Gastrocnemius medialis (tissue), 4 donors: ENCODE measurements around the gene FBXW4. TPM values are rescaled to one million over a fixed set of nuclear protein-coding genes. Genes with fewer than 3 reads are reported as not detected.

Experiments used
- ATAC-seq, 2 donors: fragments of 150-250 bp; one replicate each; pipeline ENCODE4 v1.9.1; 2016
- DNase-seq, 2 donors: peaks; one replicate each; pipeline ENCODE4 v3.0.0-alpha.2; 2019
- H3K27ac ChIP-seq, 4 donors: fragments of 200-600 bp; sonication (generic); 1 replicate in 1 of 4; 2 replicates in 3 of 4; pipeline ENCODE4 v1.5.1; 2016 to 2018; ENCODE audit warnings: mild to moderate bottlenecking in 2 of 4, moderate library complexity in 1 of 4
- H3K27me3 ChIP-seq, 3 donors: fragments of 200-600 bp; sonication (generic) in 2 of 3; 1 replicate in 1 of 3; 2 replicates in 2 of 3; pipeline versions ENCODE4 v1.5.1 to v1.6.0; 2016 to 2019; ENCODE audit warnings: mild to moderate bottlenecking in 1 of 3, moderate library complexity in 1 of 3
- H3K36me3 ChIP-seq, 2 donors: fragments of 200-600 bp; sonication (generic) in 1 of 2; one replicate each; pipeline ENCODE4 v1.5.1; 2017 to 2018
- H3K4me1 ChIP-seq, 2 donors: fragments of 200-600 bp; sonication (generic) in 1 of 2; one replicate each; pipeline ENCODE4 v1.5.1; 2016 to 2017; ENCODE audit warnings: mild to moderate bottlenecking in 2 of 2
- H3K4me3 ChIP-seq, 4 donors: fragments of 200-600 bp; sonication (generic) in 3 of 4; 1 replicate in 1 of 4; 2 replicates in 3 of 4; pipeline ENCODE4 v1.5.1; 2016 to 2019; ENCODE audit warnings: mild to moderate bottlenecking in 2 of 4
- H3K9me3 ChIP-seq, 3 donors: fragments of 200-600 bp; sonication (generic) in 2 of 3; 1 replicate in 1 of 3; 2 replicates in 2 of 3; pipeline ENCODE4 v1.5.1; 2016 to 2019
- CTCF ChIP-seq, 5 experiments: fragments of 450-650 bp in 3 of 5; fragments of 200-600 bp in 2 of 5; sonication (generic) in 2 of 5; IDR thresholded peaks in 4 of 5; conservative IDR thresholded peaks in 1 of 5; 1 replicate in 4 of 5; 2 replicates in 1 of 5; pipeline ENCODE4 v1.5.1; 2016 to 2019; ENCODE audit warnings: antibody characterized with exemption in 5 of 5, mild to moderate bottlenecking in 3 of 5, moderate library complexity in 3 of 5
- POLR2A ChIP-seq, 2 donors: fragments of 450-650 bp; IDR thresholded peaks; one replicate each; pipeline ENCODE4 v1.6.1; 2017; ENCODE audit warnings: antibody characterized with exemption in 2 of 2, mild to moderate bottlenecking in 2 of 2, moderate library complexity in 2 of 2
- in situ Hi-C, 4 donors: fragments of 200-750 bp; cut with MboI; loops; one replicate each; pipeline versions ENCODE4 v1.15.0 to v1.8.0; 2017; ENCODE audit warnings: low sequenced_read_pairs in 4 of 4
- intact Hi-C: fragments of 100-400 bp; cut with DNase I; formaldehyde crosslinking; loops from one replicate; pipeline ENCODE4 v1.15.1; 2023; ENCODE audit warnings: low total_unique reads
- total RNA-seq, 4 donors: library from RNA; depleted of rRNA; stranded (reverse); fragments of >200 nt; gene quantifications; one replicate each; pipeline versions ENCODE4 v1.1.0 to v1.2.3, GENCODE V29; 2016

The FBXW4 gene
- total RNA-seq, 4 donors from 2014 or later, result 43.1 to 72.6 (median 70.2) TPM

GRCh38 chr10:101671453-101671852 is 23.5 kb downstream of the FBXW4 start:
- Histone ChIP-seq H3K27ac (no peak overlapping the region), H3K36me3 (peaks cover 0 to 42% of the 10 kb centered on the region in 2 donors), H3K27me3 (no peaks in the 10 kb centered on the region), H3K4me1 (peaks cover 10 to 13% of the 10 kb centered on the region in 2 donors), H3K4me3 (no peak overlapping the region), H3K9me3 (no peaks in the 10 kb centered on the region)
- no peak for DNase-seq
- intact Hi-C loops (no loop called here), in situ Hi-C loops (no loop called here)
- no peak for ATAC-seq
- TF ChIP-seq CTCF (IDR thresholded peaks at IDR 0.05 in 4 of 5, conservative IDR thresholded peaks at IDR 0.05 in 1 of 5) (no peak), POLR2A (IDR thresholded peaks at IDR 0.05) (no peak)

GRCh38 chr10:101670635-101671034 is 24.3 kb downstream of the FBXW4 start:
- ATAC-seq (no peak), DNase-seq (no peak)
- in situ Hi-C loops, result no loop called here
- Histone ChIP-seq H3K4me3 (no peak overlapping the region), H3K9me3 (no peaks in the 10 kb centered on the region), H3K4me1 (peaks cover 10 to 13% of the 10 kb centered on the region in 2 donors), H3K27me3 (no peaks in the 10 kb centered on the region), H3K36me3 (peaks cover 0 to 50% of the 10 kb centered on the region in 2 donors), H3K27ac (no peak overlapping the region)
- no peak for TF ChIP-seq CTCF (IDR thresholded peaks at IDR 0.05 in 4 of 5, conservative IDR thresholded peaks at IDR 0.05 in 1 of 5)
- TF ChIP-seq POLR2A (IDR thresholded peaks at IDR 0.05), result no peak
- intact Hi-C loops, result no loop called here

GRCh38 chr10:101669181-101669580 is 25.8 kb downstream of the FBXW4 start:
- Histone ChIP-seq H3K4me3 (no peak overlapping the region), H3K27me3 (no peaks in the 10 kb centered on the region), H3K4me1 (peaks cover 10 to 13% of the 10 kb centered on the region in 2 donors), H3K27ac (no peak overlapping the region), H3K36me3 (peaks cover 0 to 64% of the 10 kb centered on the region in 2 donors), H3K9me3 (no peaks in the 10 kb centered on the region)
- in situ Hi-C loops (no loop called here), intact Hi-C loops (no loop called here)
- DNase-seq (no peak), ATAC-seq (no peak)
- TF ChIP-seq CTCF (IDR thresholded peaks at IDR 0.05 in 4 of 5, conservative IDR thresholded peaks at IDR 0.05 in 1 of 5) (no peak), POLR2A (IDR thresholded peaks at IDR 0.05) (no peak)

- TF ChIP-seq CTCF (IDR thresholded peaks at IDR 0.05 in 4 of 5, conservative IDR thresholded peaks at IDR 0.05 in 1 of 5) (no peak), POLR2A (IDR thresholded peaks at IDR 0.05) (no peak)
- in situ Hi-C loops (no loop called here), intact Hi-C loops (no loop called here)
Observed at GRCh38 chr10:101668566-101668965, 26.4 kb downstream of the FBXW4 start.

GRCh38 chr10:101666083-101666482 is 28.9 kb downstream of the FBXW4 start:
- intact Hi-C loops (no loop called here), in situ Hi-C loops (no loop called here)
- Histone ChIP-seq H3K4me3 (no peak overlapping the region), H3K9me3 (no peaks in the 10 kb centered on the region), H3K27me3 (no peaks in the 10 kb centered on the region), H3K4me1 (no peaks in the 10 kb centered on the region), H3K36me3 (peaks cover 0 to 77% of the 10 kb centered on the region in 2 donors), H3K27ac (no peak overlapping the region)
- DNase-seq (no peak), ATAC-seq (no peak)
- TF ChIP-seq CTCF (IDR thresholded peaks at IDR 0.05 in 4 of 5, conservative IDR thresholded peaks at IDR 0.05 in 1 of 5) (no peak), POLR2A (IDR thresholded peaks at IDR 0.05) (no peak)

More at GRCh38 chr10:101668566-101668965, 26.4 kb downstream of the FBXW4 start:
- Histone ChIP-seq H3K27me3 (no peaks in the 10 kb centered on the region), H3K36me3 (peaks cover 0 to 66% of the 10 kb centered on the region in 2 donors), H3K4me3 (no peak overlapping the region), H3K9me3 (no peaks in the 10 kb centered on the region), H3K4me1 (peaks cover 10 to 13% of the 10 kb centered on the region in 2 donors), H3K27ac (no peak overlapping the region)
- ATAC-seq (no peak), DNase-seq (no peak)
